K562 (cell line): ENCODE results near the gene NPAS2.

ENCODE experiments used
- POLR2A ChIP-seq: fragments of 450-650 bp; conservative IDR thresholded peaks from 2 replicates; pipeline ENCODE4 v1.6.1; 2016
- SUPT5H ChIP-seq: fragments of 450-650 bp; IDR thresholded peaks from 2 replicates; pipeline ENCODE4 v1.6.1; 2016

- TF ChIP-seq POLR2A (no peak), SUPT5H (no peak)
These were observed 203.6 kb downstream of the NPAS2 start for GRCh38 chr2:101023327-101024107.
